ENCODE results near the gene BICC1. TPM values are rescaled to one million over a fixed set of nuclear protein-coding genes. Genes with fewer than 3 reads are reported as not detected.

The BICC1 gene
- total RNA-seq, 2 donors from 2014 or later, result 35.3 to 42.0 TPM

- H3K27ac ChIP-seq, result no peak overlapping the region
- ATAC-seq, result no peak
Observed at GRCh38 chr10:58840840-58841435, 328.3 kb downstream of the BICC1 start.

GRCh38 chr10:58842860-58843376, 330.2 kb downstream of the BICC1 start:
- TF ChIP-seq POLR2A (IDR thresholded peaks at IDR 0.05), result no peak
- TF ChIP-seq CTCF (IDR thresholded peaks at IDR 0.05), result no peak
- 73 to 80% methylated on average over 4 of the region's 4 CpGs for WGBS, 2 donors
- Histone ChIP-seq H3K27ac (no peak overlapping the region), H3K4me1 (no peaks in the 10 kb centered on the region), H3K27me3 (no peaks in the 10 kb centered on the region), H3K36me3 (replicated peaks in 1 of 2; ENCODE audit: insufficient read depth in 1 of 2, low read depth in 2 of 2) (no peaks in the 10 kb centered on the region), H3K9me3 (no peaks in the 10 kb centered on the region), H3K4me3 (no peak overlapping the region)
- no peak for ATAC-seq
- intact Hi-C loops (cut with DNase I), result no loop called here
- no peak for DNase-seq

More at GRCh38 chr10:58840840-58841435, 328.3 kb downstream of the BICC1 start:
- Histone ChIP-seq H3K27me3 (no peaks in the 10 kb centered on the region), H3K9me3 (no peaks in the 10 kb centered on the region), H3K4me1 (no peaks in the 10 kb centered on the region), H3K36me3 (replicated peaks in 1 of 2; ENCODE audit: insufficient read depth in 1 of 2, low read depth in 2 of 2) (no peaks in the 10 kb centered on the region), H3K4me3 (no peak overlapping the region)
- TF ChIP-seq CTCF (IDR thresholded peaks at IDR 0.05) (no peak), POLR2A (IDR thresholded peaks at IDR 0.05) (no peak)
- DNase-seq, result no peak
- WGBS, 2 donors, result 64 to 82% methylated on average over 1 of the region's 1 CpG
- intact Hi-C loops (cut with DNase I), result no loop called here

- ATAC-seq, result no peak
- no peak overlapping the region for H3K4me3 ChIP-seq
- no peak for TF ChIP-seq POLR2A (IDR thresholded peaks at IDR 0.05)
- TF ChIP-seq CTCF (IDR thresholded peaks at IDR 0.05), result no peak
- 74 to 82% methylated on average over 4 of the region's 4 CpGs for WGBS, 2 donors
- H3K4me1 ChIP-seq, result no peaks in the 10 kb centered on the region
- H3K27me3 ChIP-seq, result no peaks in the 10 kb centered on the region
- intact Hi-C loops (cut with DNase I), result no loop called here
- H3K9me3 ChIP-seq, result no peaks in the 10 kb centered on the region
- H3K27ac ChIP-seq, result no peak overlapping the region
- H3K36me3 ChIP-seq (replicated peaks in 1 of 2; ENCODE audit: insufficient read depth in 1 of 2, low read depth in 2 of 2), result no peaks in the 10 kb centered on the region
- DNase-seq, result no peak
Observed at GRCh38 chr10:58843760-58844159, 331.1 kb downstream of the BICC1 start.

GRCh38 chr10:58844680-58845079, 332.0 kb downstream of the BICC1 start:
- Histone ChIP-seq H3K36me3 (replicated peaks in 1 of 2; ENCODE audit: insufficient read depth in 1 of 2, low read depth in 2 of 2) (no peaks in the 10 kb centered on the region), H3K4me1 (no peaks in the 10 kb centered on the region), H3K27ac (no peak overlapping the region), H3K27me3 (no peaks in the 10 kb centered on the region), H3K4me3 (no peak overlapping the region), H3K9me3 (no peaks in the 10 kb centered on the region)
- WGBS, 2 donors, result 58 to 76% methylated on average over 3 of the region's 3 CpGs
- intact Hi-C loops (cut with DNase I), result no loop called here
- ATAC-seq (no peak), DNase-seq (no peak)
- TF ChIP-seq CTCF (IDR thresholded peaks at IDR 0.05) (no peak), POLR2A (IDR thresholded peaks at IDR 0.05) (no peak)

GRCh38 chr10:58846856-58847255, 334.2 kb downstream of the BICC1 start:
- no peaks in the 10 kb centered on the region for H3K27me3 ChIP-seq
- DNase-seq (no peak), ATAC-seq (no peak)
- no peak overlapping the region for H3K4me3 ChIP-seq
- H3K9me3 ChIP-seq, result no peaks in the 10 kb centered on the region
- H3K27ac ChIP-seq, result no peak overlapping the region
- no peaks in the 10 kb centered on the region for H3K4me1 ChIP-seq
- intact Hi-C loops (cut with DNase I), result no loop called here
- 68 to 71% methylated on average over 3 of the region's 3 CpGs for WGBS, 2 donors
- TF ChIP-seq CTCF (IDR thresholded peaks at IDR 0.05) (no peak), POLR2A (IDR thresholded peaks at IDR 0.05) (no peak)
- no peaks in the 10 kb centered on the region for H3K36me3 ChIP-seq (replicated peaks in 1 of 2; ENCODE audit: insufficient read depth in 1 of 2, low read depth in 2 of 2)
